Kasumi-1 (cell line): Measurements from ENCODE around the gene MYL3.

Experiments used
- DNase-seq, 2 experiments: peaks; one replicate each; lab custom pipeline; 2025; lab: John Stamatoyannopoulos, UW

MYL3 gene

DNA sequence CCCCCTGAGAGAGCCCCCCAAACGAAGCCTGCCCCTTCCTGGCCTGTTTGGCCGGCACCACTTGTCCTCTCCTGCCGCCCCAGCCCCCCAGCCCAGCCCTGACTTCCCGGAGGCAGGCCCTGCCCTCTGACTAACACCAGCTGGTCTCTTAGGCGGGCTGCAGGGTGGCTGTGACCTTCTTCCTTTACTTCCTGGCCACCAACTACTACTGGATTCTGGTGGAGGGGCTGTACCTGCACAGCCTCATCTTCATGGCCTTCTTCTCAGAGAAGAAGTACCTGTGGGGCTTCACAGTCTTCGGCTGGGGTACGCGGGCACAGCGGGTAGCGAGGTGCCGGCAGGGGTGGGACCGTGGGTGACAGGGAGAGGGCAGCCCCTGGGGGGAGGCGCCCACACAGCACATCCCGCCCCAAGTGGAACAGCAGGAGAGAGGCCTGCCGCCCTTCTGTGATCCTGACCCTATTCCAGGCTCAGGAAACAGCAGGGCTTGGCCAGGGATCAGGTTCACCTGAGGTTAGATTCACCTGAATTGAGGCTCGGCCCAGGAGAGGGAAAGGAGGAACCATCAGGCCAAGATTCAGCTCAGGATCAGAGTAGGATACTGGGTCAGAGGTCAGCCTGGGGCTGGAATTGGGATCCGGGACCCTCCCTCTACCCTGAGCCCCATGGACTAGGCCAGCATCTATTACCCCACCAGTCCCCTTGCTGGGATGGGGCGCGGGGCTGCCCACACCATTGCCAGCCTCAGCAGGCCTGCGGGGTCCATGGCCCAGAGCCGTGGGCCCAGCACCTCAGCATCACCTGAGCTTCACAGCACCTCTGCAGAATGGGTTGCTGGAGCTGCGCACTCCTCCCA, 36.1 kb upstream of the MYL3 start:
- DNase-seq: no peak

DNA sequence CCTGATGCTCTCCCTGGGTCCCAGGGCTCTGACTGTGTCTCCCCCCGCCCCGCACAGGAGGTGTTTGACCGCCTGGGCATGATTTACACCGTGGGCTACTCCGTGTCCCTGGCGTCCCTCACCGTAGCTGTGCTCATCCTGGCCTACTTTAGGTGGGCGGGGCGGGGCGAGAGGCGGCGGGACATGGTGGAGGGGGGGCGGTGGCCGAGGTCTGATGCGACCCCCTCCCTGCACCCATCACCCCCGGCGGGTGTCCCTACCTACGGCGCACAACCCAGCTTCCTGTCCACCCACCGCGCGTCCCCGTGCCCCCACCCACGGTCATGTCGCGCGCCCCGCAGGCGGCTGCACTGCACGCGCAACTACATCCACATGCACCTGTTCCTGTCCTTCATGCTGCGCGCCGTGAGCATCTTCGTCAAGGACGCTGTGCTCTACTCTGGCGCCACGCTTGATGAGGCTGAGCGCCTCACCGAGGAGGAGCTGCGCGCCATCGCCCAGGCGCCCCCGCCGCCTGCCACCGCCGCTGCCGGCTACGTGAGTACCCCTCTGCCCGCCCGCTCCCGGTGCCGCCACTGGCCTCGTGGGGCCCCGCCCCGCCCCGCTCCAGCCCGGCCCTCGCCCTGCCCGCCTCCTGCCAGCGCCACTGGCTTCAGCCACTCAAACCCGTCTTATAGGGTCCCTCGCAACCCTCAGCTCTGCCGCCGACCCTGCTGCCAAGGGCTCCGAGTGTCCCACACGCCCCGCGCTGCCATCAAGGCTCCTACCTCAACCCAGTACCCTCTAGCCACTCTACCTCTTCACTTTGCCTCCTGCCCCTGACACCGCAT, 35.3 kb upstream of the MYL3 start:
- DNase-seq: no peak

DNA sequence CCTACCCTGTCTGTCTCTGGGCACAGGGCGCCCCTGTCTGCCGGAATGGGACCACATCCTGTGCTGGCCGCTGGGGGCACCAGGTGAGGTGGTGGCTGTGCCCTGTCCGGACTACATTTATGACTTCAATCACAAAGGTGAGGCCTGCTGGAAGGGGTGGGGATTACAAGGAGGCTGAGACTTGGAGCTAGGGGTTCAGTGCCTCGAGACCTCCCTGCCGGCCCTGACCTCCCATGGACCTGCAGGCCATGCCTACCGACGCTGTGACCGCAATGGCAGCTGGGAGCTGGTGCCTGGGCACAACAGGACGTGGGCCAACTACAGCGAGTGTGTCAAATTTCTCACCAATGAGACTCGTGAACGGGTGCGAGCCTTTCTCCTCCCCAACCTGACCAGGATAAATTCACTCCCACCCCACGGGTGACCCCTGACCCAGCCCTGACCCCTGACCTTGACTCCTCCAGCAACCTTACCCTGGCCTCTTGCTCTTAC, 34.6 kb upstream of the MYL3 start:
- no peak for DNase-seq

DNA sequence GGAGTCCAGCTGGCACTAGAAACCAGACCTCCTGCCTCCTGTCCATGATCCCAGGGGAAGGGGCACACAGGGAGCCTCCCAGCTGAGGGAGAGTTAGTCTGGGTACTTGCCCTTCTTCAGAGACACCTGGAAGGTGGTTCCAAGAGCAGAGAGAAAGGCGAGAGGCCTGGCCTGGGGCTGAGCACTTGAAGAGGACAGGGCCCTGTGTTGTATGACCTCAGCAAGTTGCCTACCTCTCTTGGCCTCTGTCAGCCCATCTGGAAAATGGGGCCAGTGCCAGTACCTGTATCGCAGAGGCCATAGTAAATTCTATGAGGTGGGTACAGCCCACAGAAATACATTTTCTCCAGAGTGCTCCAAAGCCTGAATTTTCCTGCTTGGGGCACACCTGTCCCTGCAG, 33.8 kb upstream of the MYL3 start:
- DNase-seq: no peak

DNA sequence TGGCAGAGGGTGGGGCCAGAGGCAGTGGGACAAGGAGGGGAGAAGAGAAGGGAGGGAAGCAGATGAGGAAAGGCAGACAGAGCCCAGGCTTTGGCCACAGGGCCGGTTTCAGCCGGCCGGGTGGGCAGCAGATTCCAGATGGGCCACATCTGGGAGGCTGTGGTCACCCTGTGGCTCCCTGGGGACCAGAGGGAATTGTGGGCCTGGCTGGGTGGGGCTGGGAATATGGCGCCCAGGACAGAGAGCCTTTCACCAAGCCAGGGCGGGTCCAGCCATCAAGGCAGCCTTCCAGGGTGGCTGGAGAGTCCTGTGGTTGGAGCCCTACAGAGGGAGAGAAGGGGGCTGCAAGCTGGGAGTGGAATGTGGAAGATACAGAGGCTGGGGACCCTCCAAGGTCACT, 33.1 kb upstream of the MYL3 start:
- DNase-seq: no peak

DNA sequence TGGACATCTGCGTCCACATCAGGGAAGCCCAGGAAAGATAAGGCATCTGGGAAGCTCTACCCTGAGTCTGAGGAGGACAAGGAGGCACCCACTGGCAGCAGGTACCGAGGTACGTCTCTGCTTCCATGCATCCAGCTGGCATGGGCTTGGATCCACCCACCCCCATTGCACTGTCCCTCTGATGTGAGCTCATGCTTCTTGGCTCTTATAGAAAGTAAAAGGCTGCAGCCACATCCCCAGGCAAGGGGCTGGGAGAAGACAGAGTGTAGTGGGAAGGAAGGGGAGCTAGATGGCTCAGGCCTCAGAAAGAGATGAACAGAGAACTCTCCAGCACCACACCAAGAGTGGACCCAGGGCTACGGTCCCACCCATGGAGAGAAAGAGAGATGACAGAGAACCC, 32.5 kb upstream of the MYL3 start:
- no peak for DNase-seq

DNA sequence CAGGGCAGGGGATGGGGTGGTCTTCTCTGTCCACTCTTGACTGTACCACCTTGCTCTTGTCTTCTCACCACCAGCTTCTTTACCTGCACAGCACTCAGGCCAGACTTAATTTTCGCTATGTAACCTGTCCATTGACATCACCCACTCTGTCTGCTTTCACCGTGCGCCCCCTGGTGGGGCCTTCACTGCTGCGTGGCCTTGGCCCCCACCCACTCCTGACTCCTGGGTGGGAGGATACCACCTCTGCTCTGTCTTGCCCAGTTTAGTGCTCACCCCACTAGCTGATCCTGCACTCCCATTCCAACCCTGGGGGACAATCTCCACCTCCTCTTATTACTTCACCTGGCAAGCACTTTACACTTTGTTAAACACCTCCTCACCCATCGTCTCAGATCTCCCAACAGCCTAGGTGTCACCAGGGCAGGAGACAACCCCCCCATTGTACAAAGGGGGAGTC, 32.0 kb upstream of the MYL3 start:
- peak; percentile 44 to 46 for DNase-seq

DNA sequence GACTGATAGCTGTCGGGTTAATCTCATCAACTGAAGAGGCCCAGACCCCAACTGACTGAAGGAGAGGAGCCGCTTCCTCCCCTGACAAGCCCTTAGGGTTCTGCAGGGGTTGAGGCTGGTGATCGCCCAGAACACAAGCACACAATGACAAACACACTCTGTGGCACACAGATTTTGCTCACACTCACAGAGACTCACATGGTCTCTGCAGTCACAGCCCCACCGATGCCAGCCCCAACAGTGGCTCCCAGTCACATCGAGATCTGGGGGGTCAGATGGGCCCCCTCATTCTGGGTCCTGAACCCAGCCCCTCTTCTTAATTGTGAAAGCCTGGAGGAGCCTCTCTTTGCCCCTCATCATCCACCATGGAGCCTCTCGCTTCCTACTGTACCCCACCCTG, 31.0 kb upstream of the MYL3 start:
- no peak for DNase-seq

DNA sequence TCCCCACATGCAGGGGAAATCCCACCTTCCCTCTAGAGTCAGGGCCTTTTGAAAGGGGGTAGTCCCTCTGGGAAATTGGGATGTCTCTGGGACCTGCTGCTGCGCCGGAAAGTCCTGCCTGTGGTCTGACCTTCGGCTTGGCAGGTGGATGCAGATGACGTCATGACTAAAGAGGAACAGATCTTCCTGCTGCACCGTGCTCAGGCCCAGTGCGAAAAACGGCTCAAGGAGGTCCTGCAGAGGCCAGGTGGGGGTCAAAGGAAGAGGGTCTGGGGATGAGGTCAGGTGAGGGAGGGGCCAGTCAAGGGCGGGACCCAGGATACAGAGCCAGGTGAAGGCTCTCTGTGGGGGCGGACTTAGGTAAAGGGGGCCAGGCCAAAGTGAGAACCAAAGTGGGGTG, 30.5 kb upstream of the MYL3 start:
- DNase-seq: no peak

DNA sequence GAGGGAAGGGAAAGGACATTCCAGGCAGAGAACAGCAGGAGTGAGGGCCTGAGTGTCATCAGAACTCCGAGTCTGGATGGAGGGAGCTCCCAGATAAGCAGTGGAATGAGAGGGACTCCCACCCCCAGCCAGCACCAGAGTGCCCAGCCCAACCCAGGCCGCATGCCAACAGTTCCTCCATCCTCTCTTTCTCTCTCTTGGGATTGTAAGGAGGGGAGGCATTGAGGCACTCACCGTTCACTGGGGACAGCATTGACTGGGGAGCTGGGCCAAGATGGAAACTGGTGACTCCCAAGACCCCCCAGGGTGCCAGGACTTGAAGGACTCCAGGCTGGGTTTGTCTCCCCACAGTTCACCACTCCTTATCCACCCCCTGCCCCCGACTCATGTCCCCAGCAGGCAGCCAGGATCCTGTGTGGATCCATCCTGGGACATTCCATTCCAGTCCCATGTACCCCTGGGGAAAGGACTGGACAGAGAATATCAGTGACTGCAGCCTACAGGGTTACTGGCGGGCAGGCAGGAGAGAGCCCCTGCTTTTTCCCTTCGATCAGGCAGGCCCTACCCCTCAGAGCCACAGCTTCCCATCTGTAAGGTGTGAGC, 30.0 kb upstream of the MYL3 start:
- DNase-seq: no peak

DNA sequence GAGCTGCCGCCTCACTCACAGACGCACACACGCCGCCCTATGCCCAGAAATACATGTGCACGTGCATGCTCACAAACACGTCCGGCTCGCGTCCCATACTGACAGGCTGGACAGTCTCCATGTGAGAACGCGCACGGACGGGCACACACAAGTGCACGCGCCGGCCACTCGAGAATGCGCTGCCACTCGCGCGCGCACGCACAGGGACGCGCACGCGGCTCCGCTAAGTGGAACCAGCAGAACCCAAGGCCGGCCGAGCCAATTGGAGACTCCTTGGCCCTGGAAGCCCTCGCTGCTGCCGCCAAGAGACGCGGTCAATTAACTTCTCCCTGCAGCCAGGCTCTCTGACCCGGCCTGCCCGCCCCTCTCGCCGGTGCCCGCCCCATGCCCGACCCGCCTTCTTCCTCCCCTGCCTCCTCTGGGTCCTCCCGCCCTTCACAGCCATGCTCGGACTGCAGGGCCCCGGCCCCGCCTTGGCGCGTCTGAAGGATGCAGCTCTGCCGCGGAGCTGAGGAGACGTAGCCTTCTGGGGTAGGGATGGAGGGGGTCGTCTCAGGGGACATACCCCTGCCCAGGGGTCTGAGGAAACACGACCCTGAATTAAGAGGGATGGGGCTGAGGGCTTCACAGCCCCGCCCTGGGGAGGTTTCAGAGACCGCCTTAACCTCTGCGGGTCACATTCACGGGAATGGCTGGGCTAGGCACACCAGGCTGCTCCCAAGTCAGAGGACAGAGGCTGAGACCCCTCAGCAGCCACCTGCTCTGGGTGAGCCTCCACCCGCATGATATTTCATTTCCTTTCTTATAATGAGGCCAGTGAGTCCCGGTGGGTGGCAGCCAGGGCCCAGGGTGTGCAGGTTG, 29.3 kb upstream of the MYL3 start:
- DNase-seq: peak; percentile 56 to 63

DNA sequence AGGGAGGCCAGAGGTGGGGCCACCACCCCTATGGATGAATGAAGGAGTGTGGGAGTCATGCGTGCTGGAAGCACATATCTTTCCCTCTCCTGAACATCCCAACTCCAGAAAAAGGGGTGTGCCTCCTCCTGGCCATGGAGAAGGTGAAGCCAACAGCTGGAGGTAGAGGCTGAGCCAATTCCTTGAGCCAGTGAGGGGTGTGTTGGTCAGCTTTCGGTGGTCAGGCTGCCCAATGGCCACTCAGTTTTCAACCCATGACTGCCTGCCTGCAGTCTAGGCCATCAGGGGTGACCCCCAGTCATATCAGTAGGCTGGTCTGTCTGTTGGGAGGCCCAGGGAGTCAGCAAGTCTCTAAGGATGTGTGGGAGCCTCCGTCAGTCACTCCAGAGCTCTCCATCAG, 27.9 kb upstream of the MYL3 start:
- no peak for DNase-seq

DNA sequence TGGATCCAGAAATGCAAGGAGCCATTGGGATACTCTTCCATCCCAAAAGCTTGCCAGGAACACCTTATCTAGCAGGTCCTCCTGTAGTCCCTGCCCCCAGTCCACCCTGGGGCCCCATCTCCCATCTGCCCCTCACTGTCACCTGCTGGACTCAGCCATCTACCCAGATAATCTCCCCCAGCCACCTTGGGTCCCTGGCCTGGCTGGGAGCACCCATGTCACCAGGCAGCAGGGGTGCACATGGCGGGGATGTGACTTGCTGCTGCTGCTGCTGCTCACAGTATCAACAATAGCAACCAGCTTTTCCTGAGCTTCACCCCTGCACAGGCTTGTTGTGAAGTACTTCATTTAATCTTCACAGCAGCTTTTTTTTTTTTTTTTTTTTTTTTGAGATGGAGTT, 26.9 kb upstream of the MYL3 start:
- no peak for DNase-seq

DNA sequence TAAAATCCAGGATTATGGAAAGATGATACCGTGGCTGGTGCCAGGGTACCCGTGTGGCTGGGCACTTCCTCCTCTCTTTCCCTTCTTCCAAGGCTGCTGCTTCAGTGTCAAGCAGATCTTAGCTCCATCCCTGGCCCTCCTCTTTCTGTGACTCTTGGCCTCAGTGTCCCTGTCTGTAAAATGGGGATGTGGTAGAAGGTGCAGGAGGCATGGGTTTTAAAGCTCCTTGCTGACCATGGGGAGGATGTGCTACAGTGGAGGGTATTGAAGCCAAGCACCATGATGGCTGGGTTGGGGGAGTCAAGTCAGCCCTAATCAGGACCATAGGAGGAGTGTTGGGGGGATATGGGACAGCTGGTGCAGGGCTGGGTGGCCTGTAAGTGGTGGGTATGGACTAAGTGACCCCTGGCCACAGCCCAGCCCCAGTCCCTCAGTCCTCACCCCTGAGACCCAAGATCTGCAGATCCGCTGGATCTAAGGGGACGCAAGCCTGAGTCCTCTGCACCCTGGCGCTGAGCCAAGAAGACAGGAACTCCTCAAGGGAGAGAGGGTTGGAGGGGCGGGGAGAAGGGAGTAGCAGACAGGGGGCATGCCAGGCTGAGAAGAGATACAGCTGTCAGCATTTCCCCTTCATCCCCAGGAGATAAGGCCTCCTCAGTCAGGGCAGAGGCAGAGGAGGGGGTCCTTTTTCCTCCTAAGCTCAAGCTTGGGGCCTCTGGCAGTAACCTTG, 26.3 kb upstream of the MYL3 start:
- no peak for DNase-seq

DNA sequence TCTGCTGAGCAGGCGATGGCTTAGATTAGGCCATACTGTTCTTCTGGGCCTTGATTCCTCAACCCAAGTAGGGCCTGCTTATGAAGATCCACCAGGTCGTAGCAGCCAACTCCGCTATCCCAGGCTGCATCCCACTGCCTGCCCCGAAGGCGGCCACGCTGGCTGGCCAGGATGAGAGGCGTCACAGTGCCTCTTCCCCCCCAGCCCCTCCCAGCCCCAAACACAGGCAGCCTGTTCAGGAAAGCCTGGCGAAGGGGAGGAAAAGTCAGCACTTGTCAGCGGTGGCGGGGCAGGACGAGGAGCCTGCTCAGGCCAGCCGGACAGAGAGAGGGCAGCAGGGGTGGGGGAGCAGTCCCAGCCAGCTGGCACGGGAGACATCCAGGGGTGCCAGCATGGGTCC, 25.5 kb upstream of the MYL3 start:
- DNase-seq: no peak

DNA sequence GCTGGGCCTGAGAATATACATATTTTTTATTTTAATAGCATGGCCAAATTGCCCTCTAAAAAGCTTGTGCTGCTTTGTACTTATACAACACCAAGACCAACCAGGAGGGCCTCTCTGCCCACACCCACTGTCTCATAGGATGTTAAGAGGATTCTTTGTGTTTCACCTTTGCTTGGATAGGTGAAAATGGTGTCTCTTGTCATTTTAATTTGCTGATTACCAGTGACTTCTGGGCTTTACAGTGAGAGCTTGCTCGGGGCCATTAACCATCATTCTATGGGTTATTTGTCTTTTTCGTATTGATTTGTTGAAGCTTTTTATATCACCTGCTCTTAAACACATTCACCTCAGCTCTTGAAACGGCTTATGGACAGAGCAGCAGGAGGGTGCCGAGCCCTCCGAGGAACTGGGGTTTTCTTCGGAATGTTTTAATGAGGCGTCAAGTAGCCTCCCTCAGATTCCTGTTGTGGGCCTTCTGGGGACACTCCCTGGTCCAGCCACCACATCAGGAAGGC, 24.8 kb upstream of the MYL3 start:
- DNase-seq: no peak

DNA sequence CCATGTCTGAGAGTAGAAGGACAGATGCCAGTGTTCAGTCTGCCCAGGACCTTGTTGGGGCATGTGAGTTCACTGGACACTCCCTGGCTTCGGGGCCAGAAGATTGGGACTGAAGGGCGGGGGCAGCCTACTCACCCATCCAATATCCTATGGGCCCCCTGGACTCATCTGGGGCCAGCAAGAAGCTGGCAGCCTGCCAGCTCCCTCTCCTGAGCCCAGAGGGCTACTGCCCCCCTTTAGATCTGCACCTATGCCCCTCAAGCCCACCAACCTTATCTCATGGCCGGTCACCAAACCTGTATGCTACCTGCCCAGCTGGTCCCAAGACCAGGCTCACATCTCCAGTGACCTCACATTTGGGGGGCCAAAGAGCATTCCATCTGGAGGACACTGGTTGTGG, 22.4 kb upstream of the MYL3 start:
- DNase-seq: no peak

DNA sequence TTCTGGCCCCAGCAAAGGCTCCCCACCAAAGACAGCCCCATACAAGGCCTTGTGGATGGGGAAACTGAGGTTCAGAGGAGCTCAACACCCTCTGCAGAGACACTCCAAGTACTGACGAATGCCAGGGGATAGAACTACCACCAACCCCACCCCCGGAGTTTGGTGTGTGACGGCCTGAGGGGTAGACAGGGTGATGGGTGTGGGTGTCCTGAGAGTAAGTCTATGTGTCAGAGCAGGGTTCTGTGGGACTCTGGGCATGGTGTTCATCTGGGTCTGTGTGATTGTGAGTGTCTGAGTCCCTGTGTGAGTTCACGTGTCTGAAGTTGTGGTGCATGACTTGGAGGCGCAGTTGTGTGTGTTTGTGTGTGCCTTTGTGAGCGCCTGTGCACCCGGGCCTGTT, 21.7 kb upstream of the MYL3 start:
- no peak for DNase-seq

DNA sequence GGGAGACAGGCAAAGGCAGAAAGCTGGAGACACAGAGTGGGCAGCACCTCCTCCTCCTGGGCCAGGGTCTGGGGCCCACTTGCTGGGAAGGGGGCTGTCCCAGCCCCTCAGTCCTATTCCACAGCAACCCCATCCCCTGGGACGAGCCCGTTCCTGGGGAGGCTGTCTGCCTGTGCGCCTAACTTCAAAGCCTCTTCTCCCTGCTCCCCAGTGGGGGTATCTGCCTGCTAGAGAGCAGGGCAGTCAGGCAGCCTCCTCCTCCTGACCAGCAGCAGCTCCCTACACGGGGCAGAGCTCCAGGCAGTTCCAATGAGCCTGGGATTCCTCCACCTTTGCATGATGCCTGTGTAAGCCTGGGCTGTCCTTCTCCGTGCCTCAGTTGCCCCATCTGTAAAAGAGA, 21.2 kb upstream of the MYL3 start:
- no peak for DNase-seq

DNA sequence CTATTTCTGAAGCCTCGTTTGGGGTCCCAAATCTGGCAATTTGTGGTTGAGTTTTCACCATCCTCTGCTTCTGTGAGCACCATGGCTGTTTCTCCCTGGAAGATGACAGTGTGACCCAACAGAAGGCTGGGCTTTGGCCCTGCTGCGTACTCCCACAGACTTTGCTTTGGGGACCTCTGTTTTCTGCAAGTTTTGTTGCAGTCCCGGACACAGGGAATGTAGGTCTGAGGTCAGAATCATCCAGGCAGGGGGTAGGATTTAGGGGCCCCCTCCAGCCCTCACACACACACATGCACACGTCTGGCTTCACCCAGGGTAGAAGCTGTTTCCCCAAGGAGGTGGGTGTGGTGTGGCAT, 20.6 kb upstream of the MYL3 start:
- no peak for DNase-seq
